Measurements from ENCODE around the gene RAG2. TPM values are rescaled to one million over a fixed set of nuclear protein-coding genes. Genes with fewer than 3 reads are reported as not detected.

RAG2 gene
- total RNA-seq, 2 experiments from 2014 or later, result not detected

DNA sequence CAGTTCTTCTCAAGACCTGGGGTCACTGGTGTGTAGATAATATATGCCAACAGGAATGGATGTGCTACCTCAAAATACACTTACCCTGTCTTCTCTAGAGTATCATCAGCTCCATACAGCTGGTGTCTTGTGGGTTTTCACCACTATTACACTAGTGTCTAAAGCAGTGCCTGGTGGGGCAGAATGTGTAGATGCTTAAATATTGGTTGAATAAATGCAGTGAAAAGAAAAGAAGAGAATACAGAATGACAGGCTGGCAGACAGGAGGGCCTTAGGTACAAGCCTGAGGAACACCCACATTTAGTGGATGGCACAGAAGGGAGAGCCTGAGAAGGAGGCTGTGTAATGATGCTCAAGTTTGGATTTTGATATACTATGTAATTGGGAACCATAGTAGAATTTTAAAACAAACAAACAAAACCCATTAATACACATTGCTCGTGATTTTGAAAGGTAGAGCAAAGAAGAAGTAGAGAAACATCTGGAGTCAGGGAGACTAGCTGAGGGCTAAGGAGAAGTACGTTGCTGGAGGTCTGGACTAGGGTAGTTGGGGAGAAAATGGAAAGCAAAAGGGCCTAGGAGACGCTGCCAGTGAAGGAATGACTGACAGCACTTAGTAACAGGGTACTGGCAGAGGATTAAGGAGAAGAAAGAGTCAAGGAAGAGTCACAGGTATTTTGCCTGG lies 20.5 kb upstream of the RAG2 start:
- H3K27ac Mint-ChIP-seq, result no peak overlapping the region
- peaks cover 3% of the 10 kb centered on the region for H3K4me1 Mint-ChIP-seq (ENCODE audit: low read depth)
- CTCF ChIA-PET, result interaction anchor here (1.2 kb wide), 1 partner anchor 128 kb away, joined by 4 read pairs; no protein-coding TSS in a partner anchor
- H3K4me3 Mint-ChIP-seq, result no peak overlapping the region
- no peaks in the 10 kb centered on the region for H3K9me3 Mint-ChIP-seq
- no peaks in the 10 kb centered on the region for H3K36me3 Mint-ChIP-seq (ENCODE audit: low read depth)
- no peak for DNase-seq
- peaks cover 5% of the 10 kb centered on the region for H3K27me3 Mint-ChIP-seq (ENCODE audit: low read depth)
- intact Hi-C loops (cut with micrococcal nuclease), result no loop called here

DNA sequence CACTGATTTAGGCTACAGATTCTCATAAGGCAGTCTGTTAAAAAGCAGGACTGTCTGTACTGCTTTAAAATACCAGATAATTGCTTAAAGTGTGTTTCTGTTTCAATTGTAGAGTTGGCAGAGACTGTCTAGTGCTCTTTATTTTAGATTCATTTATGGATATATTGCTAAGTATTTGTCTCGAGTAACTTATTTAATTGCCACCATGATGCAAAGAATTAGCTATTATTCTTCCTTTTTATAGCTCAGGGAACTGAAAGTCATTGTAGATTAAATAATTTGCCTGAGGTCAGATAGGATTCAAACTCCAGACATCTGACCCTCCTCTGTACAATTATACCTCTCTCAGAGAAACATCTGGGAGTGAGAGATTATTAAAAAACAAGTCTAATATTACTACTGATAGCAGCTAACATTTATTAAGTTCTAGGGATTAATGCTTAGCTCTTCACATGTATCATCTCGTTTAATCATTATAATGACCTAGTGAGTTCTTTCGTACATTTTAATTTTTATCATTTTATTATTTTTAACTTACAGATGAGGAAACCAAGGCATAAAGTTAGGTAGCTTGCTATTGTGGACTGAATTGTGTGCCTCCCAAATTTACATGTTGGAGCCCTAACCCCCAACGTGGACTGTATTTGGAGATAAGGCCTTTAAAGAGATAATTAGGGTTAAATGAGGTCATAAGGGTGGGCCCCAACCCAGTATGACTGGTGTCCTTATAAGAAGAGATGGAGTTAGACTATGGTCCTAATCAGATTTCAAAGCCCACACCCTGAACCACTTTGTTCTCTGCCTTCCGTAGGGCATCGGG lies 19.7 kb upstream of the RAG2 start:
- CTCF ChIA-PET, result interaction anchor here (1.2 to 1.7 kb wide), 2 partner anchors 54 to 129 kb away, joined by 4 to 5 read pairs; no protein-coding TSS in a partner anchor
- Mint-ChIP-seq H3K4me3 (no peak overlapping the region), H3K4me1 (ENCODE audit: low read depth) (peaks cover 3% of the 10 kb centered on the region), H3K27me3 (ENCODE audit: low read depth) (peaks cover 5% of the 10 kb centered on the region), H3K27ac (no peak overlapping the region), H3K36me3 (ENCODE audit: low read depth) (no peaks in the 10 kb centered on the region), H3K9me3 (no peaks in the 10 kb centered on the region)
- intact Hi-C loops (cut with micrococcal nuclease), result no loop called here
- DNase-seq, result no peak

DNA sequence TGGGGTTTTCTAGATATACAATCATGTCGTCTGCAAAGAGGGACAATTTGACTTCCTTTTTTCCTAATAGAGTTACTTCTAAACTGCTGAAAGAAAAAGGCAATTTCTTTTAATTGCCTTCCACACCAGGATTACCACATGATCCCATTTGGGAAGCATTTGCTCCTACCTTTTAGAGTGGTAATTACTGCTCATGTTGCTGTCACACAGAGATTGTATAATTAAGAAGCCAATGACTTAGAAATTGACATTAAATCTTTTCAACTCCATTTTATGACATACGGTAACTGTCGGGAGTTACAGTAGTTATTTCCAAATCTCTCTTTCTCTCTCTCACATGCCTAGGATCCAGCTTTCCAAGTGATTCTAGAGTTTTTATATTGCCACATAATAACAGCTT lies 17.8 kb upstream of the RAG2 start:
- H3K9me3 Mint-ChIP-seq, result no peaks in the 10 kb centered on the region
- intact Hi-C loops (cut with micrococcal nuclease), result no loop called here
- peaks cover 3% of the 10 kb centered on the region for H3K4me1 Mint-ChIP-seq (ENCODE audit: low read depth)
- H3K27me3 Mint-ChIP-seq (ENCODE audit: low read depth), result peaks cover 3% of the 10 kb centered on the region
- DNase-seq, result no peak
- H3K36me3 Mint-ChIP-seq (ENCODE audit: low read depth), result no peaks in the 10 kb centered on the region
- CTCF ChIA-PET, result no interaction called here
- no peak overlapping the region for H3K4me3 Mint-ChIP-seq
- H3K27ac Mint-ChIP-seq, result no peak overlapping the region

DNA sequence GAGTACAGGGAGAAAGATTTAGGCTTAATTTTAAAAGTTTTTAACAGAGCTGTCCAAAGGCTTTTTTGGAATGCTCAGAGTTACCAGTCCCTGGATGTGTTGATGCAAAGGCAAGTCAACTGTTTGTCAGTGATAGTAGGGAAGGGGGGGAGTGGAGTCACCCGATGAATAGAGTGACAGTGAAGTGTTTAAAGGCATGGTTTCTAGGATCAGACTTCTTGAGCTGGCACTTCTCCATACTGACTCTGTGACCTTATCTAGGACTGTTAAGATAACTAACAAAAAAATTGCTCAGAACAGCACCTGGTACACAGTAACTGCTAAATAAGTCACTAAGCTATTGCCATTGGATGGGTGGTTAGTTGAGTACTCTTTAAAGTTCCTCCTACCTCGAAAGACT lies 11.3 kb upstream of the RAG2 start:
- Mint-ChIP-seq H3K9me3 (no peaks in the 10 kb centered on the region), H3K27me3 (ENCODE audit: low read depth) (peaks cover 5% of the 10 kb centered on the region), H3K4me1 (ENCODE audit: low read depth) (peaks cover 2% of the 10 kb centered on the region), H3K27ac (no peak overlapping the region), H3K4me3 (no peak overlapping the region), H3K36me3 (ENCODE audit: low read depth) (no peaks in the 10 kb centered on the region)
- CTCF ChIA-PET, result no interaction called here
- no peak for DNase-seq
- intact Hi-C loops (cut with micrococcal nuclease), result no loop called here

DNA sequence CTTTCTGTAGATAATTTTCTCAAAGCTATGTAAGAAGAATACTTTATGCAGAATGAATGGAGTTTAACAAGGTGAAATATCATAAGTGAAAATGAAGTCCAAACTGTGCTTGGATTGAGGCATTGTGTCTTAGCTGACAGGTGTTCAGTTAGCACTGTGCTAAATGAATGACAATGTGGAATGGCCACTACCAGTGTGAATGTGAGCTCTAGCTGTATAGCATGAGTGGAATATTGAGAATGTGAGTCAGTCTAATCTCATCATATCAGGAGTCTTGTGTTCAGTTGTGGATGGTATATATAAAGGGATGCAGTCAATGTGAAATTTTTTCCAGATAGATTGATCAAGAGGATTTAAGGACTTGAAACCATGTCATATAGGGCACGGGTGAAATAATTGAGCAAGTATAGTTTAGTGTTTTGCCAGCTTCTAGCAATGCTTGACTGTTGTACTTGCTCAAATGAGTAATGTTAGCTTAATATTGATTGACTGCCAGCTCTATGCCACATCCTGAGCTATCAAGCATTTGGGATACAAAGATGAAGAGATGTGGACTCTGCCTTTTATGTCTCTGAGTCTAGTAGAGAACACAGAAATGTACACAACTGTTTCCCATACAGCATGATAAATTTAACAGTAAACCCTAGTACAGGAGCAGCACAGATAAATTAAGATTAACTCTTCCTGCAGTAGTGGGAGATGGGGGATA lies 10.6 kb upstream of the RAG2 start:
- Mint-ChIP-seq H3K9me3 (no peaks in the 10 kb centered on the region), H3K36me3 (ENCODE audit: low read depth) (no peaks in the 10 kb centered on the region), H3K4me3 (no peak overlapping the region), H3K27me3 (ENCODE audit: low read depth) (peaks cover 5% of the 10 kb centered on the region), H3K27ac (no peak overlapping the region), H3K4me1 (ENCODE audit: low read depth) (peaks cover 2% of the 10 kb centered on the region)
- no peak for DNase-seq
- intact Hi-C loops (cut with micrococcal nuclease), result no loop called here
- CTCF ChIA-PET, result interaction anchor here (0.6 kb wide), 1 partner anchor 10 kb away, joined by 3 read pairs; no protein-coding TSS in a partner anchor

DNA sequence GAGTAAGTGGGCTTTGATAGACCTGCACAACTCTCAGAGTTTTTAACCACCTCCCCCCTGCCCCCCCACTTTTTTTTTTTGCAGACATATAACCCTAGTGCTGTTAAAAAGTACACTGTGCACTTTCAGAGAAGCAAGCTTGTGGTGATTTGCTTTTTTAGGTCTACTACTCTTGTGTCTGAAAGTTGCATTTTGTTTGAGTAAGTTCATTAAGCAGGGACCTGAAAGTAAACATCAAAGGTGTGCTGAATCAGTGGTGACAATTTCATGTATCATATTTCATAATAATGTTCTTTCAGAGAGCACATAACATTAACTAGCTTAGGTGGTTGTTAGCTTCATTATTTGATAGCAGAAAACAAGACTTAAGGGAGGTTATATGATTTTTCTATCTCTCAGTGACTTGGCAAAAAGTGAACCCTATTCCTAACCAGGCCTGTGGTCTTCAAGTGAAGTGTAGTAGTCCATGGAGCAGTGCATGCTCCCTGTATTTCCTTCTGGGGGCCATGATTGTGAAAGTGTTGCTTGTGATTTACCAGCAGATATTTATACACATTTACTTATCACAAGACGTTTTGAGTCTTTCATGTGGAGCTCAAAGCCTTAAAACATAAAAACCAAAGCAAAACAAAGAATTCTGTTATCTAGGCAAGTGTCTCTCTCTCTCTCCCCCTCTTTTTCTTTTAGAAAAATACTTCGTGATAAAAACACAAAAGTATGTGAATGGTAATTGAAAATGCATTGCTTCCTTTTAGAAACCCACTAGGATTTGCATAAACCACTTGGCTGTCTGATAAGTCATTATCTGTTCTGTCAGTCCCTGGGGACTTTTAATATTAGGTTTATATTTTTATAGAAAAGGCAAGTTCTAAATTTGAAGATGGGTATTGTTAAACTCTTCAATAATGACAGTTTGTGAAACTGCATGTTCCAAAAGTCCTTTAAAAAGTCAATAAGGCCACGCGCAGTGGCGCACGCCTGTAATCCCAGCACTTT lies 7.5 kb upstream of the RAG2 start:
- H3K9me3 Mint-ChIP-seq, result no peaks in the 10 kb centered on the region
- no peak overlapping the region for H3K4me3 Mint-ChIP-seq
- intact Hi-C loops (cut with micrococcal nuclease), result no loop called here
- no peaks in the 10 kb centered on the region for H3K36me3 Mint-ChIP-seq (ENCODE audit: low read depth)
- no peak for DNase-seq
- peaks cover 2% of the 10 kb centered on the region for H3K4me1 Mint-ChIP-seq (ENCODE audit: low read depth)
- CTCF ChIA-PET, result no interaction called here
- H3K27me3 Mint-ChIP-seq (ENCODE audit: low read depth), result peaks cover 11% of the 10 kb centered on the region
- no peak overlapping the region for H3K27ac Mint-ChIP-seq

DNA sequence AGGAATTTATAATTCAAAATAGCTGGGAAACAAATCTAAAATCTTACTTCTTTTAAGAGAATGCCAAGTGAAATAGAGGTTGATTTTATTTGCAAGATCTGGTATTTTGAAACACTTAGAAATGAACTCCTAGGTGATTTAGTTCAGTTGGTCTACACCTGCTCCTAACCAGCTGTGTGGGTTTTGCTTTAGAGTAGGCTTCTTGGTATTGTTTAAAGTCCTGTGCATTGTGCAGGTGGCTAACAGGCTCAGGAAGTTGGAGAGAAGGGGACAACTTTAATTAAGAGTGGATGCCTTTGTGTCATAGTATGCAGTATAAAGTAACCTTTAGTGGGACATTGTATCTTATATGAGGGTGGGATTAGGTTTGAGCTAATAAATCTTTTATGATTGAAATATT lies 4.1 kb upstream of the RAG2 start:
- H3K27ac Mint-ChIP-seq, result no peak overlapping the region
- no peak overlapping the region for H3K4me3 Mint-ChIP-seq
- H3K36me3 Mint-ChIP-seq (ENCODE audit: low read depth), result no peaks in the 10 kb centered on the region
- peaks cover 11% of the 10 kb centered on the region for H3K27me3 Mint-ChIP-seq (ENCODE audit: low read depth)
- intact Hi-C loops (cut with micrococcal nuclease), result no loop called here
- no peaks in the 10 kb centered on the region for H3K9me3 Mint-ChIP-seq
- CTCF ChIA-PET, result interaction anchor here (1.2 kb wide), 1 partner anchor 39 kb away, joined by 3 read pairs; no protein-coding TSS in a partner anchor
- peaks cover 2% of the 10 kb centered on the region for H3K4me1 Mint-ChIP-seq (ENCODE audit: low read depth)
- DNase-seq, result no peak

DNA sequence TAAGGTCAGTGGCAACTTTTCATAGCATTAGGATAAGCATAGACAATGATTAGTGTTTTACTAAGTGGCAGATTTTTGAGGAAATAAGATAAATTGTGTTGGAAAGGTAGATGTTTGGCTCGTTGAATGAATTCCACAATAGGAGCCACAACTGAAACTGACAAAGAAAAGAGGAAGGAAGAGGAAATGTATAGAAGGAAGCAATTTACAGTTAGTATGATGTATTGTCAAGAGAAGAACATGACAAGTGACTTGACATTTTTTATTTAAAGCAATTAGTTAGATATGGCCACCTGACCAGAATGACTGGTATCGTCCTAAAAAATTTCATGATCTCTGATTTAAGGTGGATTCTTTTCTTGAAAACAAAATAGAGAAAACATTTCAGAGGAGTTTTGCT lies 3.1 kb upstream of the RAG2 start:
- DNase-seq, result no peak
- no peak overlapping the region for H3K4me3 Mint-ChIP-seq
- CTCF ChIA-PET, result no interaction called here
- H3K36me3 Mint-ChIP-seq (ENCODE audit: low read depth), result no peaks in the 10 kb centered on the region
- intact Hi-C loops (cut with micrococcal nuclease), result no loop called here
- H3K27me3 Mint-ChIP-seq (ENCODE audit: low read depth), result peaks cover 12% of the 10 kb centered on the region
- H3K27ac Mint-ChIP-seq, result no peak overlapping the region
- H3K4me1 Mint-ChIP-seq (ENCODE audit: low read depth), result peaks cover 6% of the 10 kb centered on the region
- H3K9me3 Mint-ChIP-seq, result no peaks in the 10 kb centered on the region

DNA sequence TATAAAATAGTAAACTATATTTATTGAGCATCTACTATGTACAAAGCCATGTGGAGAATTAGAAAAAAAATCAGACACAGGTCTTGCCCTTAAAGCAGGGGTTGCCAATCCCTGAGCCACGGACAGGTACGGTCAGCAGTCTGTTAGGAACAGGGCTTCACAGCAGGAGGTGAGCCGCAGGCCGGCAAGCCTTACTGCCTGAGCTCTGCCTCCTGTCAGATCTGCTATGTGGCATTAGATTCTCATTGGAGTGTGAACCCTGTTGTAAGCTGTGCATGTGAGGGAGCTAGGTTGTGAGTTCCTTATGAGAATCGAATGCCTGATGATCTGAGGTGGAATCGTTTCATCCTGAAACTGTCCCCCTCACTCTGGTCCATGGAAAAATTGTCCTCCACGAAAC lies 2.1 kb upstream of the RAG2 start:
- Mint-ChIP-seq H3K27ac (no peak overlapping the region), H3K36me3 (ENCODE audit: low read depth) (no peaks in the 10 kb centered on the region), H3K4me3 (no peak overlapping the region), H3K27me3 (ENCODE audit: low read depth) (peaks cover 9% of the 10 kb centered on the region), H3K9me3 (no peaks in the 10 kb centered on the region), H3K4me1 (ENCODE audit: low read depth) (peaks cover 4% of the 10 kb centered on the region)
- DNase-seq, result no peak
- intact Hi-C loops (cut with micrococcal nuclease), result no loop called here
- CTCF ChIA-PET, result no interaction called here

DNA sequence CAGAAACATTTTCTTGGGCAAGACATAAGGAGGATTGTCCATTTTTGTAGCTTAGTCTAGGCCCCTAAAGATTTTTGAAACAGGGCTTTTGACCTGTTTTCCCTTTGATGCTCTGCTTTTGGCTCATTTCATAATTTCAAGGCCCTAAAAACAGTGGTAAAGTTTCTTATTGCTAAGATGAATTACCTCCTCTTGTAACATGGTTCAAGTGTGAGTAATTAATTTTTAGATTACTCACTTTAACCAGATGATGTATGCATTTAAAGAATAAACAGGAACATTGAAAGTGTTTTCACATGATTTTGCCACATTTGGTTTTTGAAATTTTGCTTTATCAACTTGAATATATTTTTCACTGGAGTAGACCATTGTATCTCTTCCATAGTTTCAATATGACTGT lies 1.2 kb downstream of the RAG2 start:
- intact Hi-C loops (cut with micrococcal nuclease), result no loop called here
- Mint-ChIP-seq H3K9me3 (no peaks in the 10 kb centered on the region), H3K36me3 (ENCODE audit: low read depth) (no peaks in the 10 kb centered on the region), H3K27me3 (ENCODE audit: low read depth) (peaks cover 19% of the 10 kb centered on the region), H3K4me3 (no peak overlapping the region), H3K27ac (no peak overlapping the region), H3K4me1 (ENCODE audit: low read depth) (peaks cover 9% of the 10 kb centered on the region)
- DNase-seq, result no peak
- CTCF ChIA-PET, result no interaction called here

DNA sequence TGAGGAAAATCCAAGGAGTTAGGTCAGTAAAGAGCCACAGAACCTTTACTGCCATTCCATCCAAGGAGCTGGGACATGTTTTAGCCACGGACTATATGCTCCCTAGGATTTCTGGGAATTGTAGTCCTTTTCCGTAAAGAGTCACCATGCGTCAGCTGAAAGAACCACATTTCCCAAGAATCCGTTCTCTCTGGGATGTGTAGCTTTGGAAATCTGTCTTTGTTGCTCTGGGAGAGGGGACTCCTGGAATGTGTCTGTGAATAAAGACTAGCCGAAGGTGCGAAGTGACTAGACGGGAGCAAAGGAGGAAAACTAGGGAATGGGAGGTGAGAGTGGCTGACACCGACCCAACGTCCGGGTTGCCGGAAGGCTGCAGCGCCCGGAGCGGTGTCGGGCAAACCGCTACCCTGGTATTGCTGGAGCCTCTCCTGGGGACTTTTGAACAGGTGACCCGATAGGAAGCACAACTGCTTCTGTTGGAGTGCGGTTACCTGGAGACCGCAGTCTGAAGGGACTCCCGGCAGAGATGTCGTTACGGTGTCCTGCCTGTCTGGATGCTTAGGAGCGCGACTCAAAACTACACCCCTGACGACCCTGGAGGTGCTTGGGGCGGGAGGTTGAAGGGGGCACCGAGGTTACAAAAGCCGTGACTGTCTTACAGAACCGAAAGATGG lies 3.6 kb downstream of the RAG2 start, which contains the start of gene IFTAP:
Gene IFTAP, plus strand, starts transcription at position 187 of the 674 bp plus-strand sequence. CDS start 15,602 bp downstream, outside the sequence.
- H3K4me1 Mint-ChIP-seq (ENCODE audit: low read depth), result peaks cover 9% of the 10 kb centered on the region

More for the DNA sequence above, 3.6 kb downstream of the RAG2 start, which contains the start of gene IFTAP:
- peaks cover 20% of the 10 kb centered on the region for H3K27me3 Mint-ChIP-seq (ENCODE audit: low read depth)
- no peaks in the 10 kb centered on the region for H3K9me3 Mint-ChIP-seq
- peak; percentile 44 for DNase-seq
- no peaks in the 10 kb centered on the region for H3K36me3 Mint-ChIP-seq (ENCODE audit: low read depth)
- H3K27ac Mint-ChIP-seq, result no peak within 1 kb of the TSS
- intact Hi-C loops (cut with micrococcal nuclease), result no loop called here
- peak within 1 kb of the TSS; percentile 79 for H3K4me3 Mint-ChIP-seq
- CTCF ChIA-PET, result no interaction called here
